GM12878 (cell line): ENCODE data around the gene BRD3. TPM values are rescaled to one million over a fixed set of nuclear protein-coding genes. Genes with fewer than 3 reads are reported as not detected.
"Not testable (repeated sequence)": the region's sequence is repeated elsewhere in the genome, so short reads cannot be mapped to it uniquely, and the experiment has no call there.

ENCODE experiments used
- ATAC-seq: fragments of 200-7000 bp; cut with Tn5 transposase; 3 replicates; pipeline ENCODE4 v1.9.1; 2020; ENCODE audit warnings: mild to moderate bottlenecking, moderate library complexity
- BruUV-seq: library from RNA; stranded (reverse); fragments of 400-500 nt; replicated peaks from 2 replicates; lab custom pipeline; 2021; lab: Mats Ljungman, UMichigan
- CTCF ChIA-PET: fragments of 300-600 bp; sonication (Branson Sonifier 250); formaldehyde crosslinking; extraction: SDS; loops from one replicate; lab custom pipeline; 2021; ENCODE audit warnings: inconsistent platforms; lab: Yijun Ruan, JAX
- POLR2A ChIA-PET: fragments of 350-600 bp; formaldehyde crosslinking; extraction: SDS; loops from one replicate; lab custom pipeline; 2021; ENCODE audit warnings: inconsistent platforms; lab: Charles Lee
- RAD21 ChIA-PET: fragments of 300-600 bp; sonication (Branson Sonifier 250); formaldehyde crosslinking; loops from one replicate; lab custom pipeline; 2023; ENCODE audit warnings: antibody characterized with exemption; ENCODE audit not compliant: unreplicated experiment; lab: Charles Lee
- SMC1A ChIA-PET: fragments of 300-600 bp; sonication (Branson Sonifier 250); formaldehyde crosslinking; loops from one replicate; lab custom pipeline; 2023; ENCODE audit not compliant: unreplicated experiment, uncharacterized antibody; lab: Charles Lee
- DNase-seq: peaks from one replicate; pipeline ENCODE4 v3.0.0-alpha.2; 2011; ENCODE audit warnings: low read depth, low spot score
- FAIRE-seq: peaks from 3 replicates; lab custom pipeline; 2011; peaks lifted over from hg19 to GRCh38; lab: Jason Lieb, UNC
- H2AFZ ChIP-seq: 2 replicates; pipeline ENCODE4 v1.6.0; 2011; ENCODE audit warnings: low read depth, low read length, control low read depth; ENCODE audit not compliant: control insufficient read depth
- H3K27ac ChIP-seq: 2 replicates; pipeline ENCODE4 v1.5.1; 2011; ENCODE audit warnings: control low read depth; ENCODE audit not compliant: control insufficient read depth, insufficient read depth
- H3K27me3 ChIP-seq, 2 experiments: replicated peaks in 1 of 2; 2 replicates each; pipeline versions ENCODE4 v1.6.0 to v1.6.1; 2011; ENCODE audit warnings: low read length in 1 of 2; ENCODE audit not compliant: control insufficient read depth in 2 of 2, insufficient read depth in 2 of 2
- H3K36me3 ChIP-seq, 2 experiments: 2 replicates each; pipeline ENCODE4 v1.5.1; 2011; ENCODE audit warnings: low read length in 1 of 2; ENCODE audit not compliant: control insufficient read depth in 2 of 2, insufficient read depth in 2 of 2
- H3K4me1 ChIP-seq: 2 replicates; pipeline ENCODE4 v1.6.1; 2011; ENCODE audit warnings: mild to moderate bottlenecking, low read length, moderate library complexity, mixed read lengths; ENCODE audit not compliant: control insufficient read depth, insufficient read depth
- H3K4me2 ChIP-seq: 2 replicates; pipeline ENCODE4 v1.6.0; 2011; ENCODE audit warnings: control low read depth; ENCODE audit not compliant: control insufficient read depth, insufficient read depth
- H3K4me3 ChIP-seq: fragments of 200-600 bp; sonication (generic); 2 replicates; pipeline ENCODE4 v1.5.1; 2016
- H3K79me2 ChIP-seq: 2 replicates; pipeline ENCODE4 v1.6.0; 2011; ENCODE audit warnings: low read length; ENCODE audit not compliant: control insufficient read depth, insufficient read depth
- H3K9ac ChIP-seq: 2 replicates; pipeline ENCODE4 v1.8.0; 2011; ENCODE audit warnings: low read length, control low read depth, mixed read lengths; ENCODE audit not compliant: control insufficient read depth, insufficient read depth
- H3K9me3 ChIP-seq: replicated peaks from 3 replicates; pipeline ENCODE4 v1.5.1; 2011; ENCODE audit warnings: mild to moderate bottlenecking, low read length; ENCODE audit not compliant: control insufficient read depth, insufficient read depth
- H4K20me1 ChIP-seq: 2 replicates; pipeline ENCODE4 v1.6.0; 2011; ENCODE audit not compliant: control insufficient read depth, insufficient read depth
- BHLHE40 ChIP-seq, 2 experiments: fragments of 450-650 bp in 1 of 2; IDR thresholded peaks; 2 replicates each; pipeline ENCODE4 v1.6.1; 2011 to 2017; ENCODE audit warnings: low read depth in 2 of 2, borderline replicate concordance in 1 of 2, improper control_type of control experiment in 1 of 2, low read length in 1 of 2, mild to moderate bottlenecking in 1 of 2
- RBBP5 ChIP-seq: fragments of 200-600 bp; sonication (generic); conservative IDR thresholded peaks from 2 replicates; pipeline ENCODE4 v1.6.1; 2016
- WGBS: methylation state at CpG from one replicate; pipeline ENCODE4 v1.1.6; 2016; ENCODE audit warnings: low lambda C conversion rate; ENCODE audit not compliant: insufficient replicate concordance, insufficient coverage; ENCODE audit errors: missing lambda C conversion rate; 5-methylcytosine and 5-hydroxymethylcytosine counted together
- in situ Hi-C: fragments of 300-500 bp; cut with MboI; formaldehyde crosslinking; loops from 9 replicates; pipeline ENCODE4 v1.14.3; 2018; ENCODE audit warnings: mixed read lengths
- intact Hi-C: fragments of 100-400 bp; cut with micrococcal nuclease; formaldehyde crosslinking; loops from one replicate; pipeline ENCODE4 v1.14.2; 2022; ENCODE audit not compliant: unreplicated experiment
- polyA plus RNA-seq, 11 experiments: library from polyadenylated mRNA; depleted of rRNA in 4 of 11; unstranded in 6 of 11; stranded (reverse) in 5 of 11; fragments of >200 nt; fragmentation: Nextera tagmentation in 4 of 11; fragmentation: Illumina TruSeq in 1 of 11; extraction: Ambion mirVana in 4 of 11; extraction: Trizol in 1 of 11; gene quantifications; 1 replicate in 1 of 11; 2 replicates in 10 of 11; pipeline versions ENCODE4 v1.2.1 to v1.2.3, GENCODE V29; 2011 to 2016; ENCODE audit warnings: inconsistent platforms in 2 of 11, missing spikeins in 2 of 11, low read depth in 1 of 11
- total RNA-seq, 4 experiments: library from RNA; depleted of rRNA in 3 of 4; stranded (reverse); fragments of >200 nt in 3 of 4; fragmentation: Illumina TruSeq in 1 of 4; extraction: Trizol in 1 of 4; gene quantifications; 2 replicates each; pipeline versions ENCODE4 v1.2.1 to v1.2.3, GENCODE V29; 2013 to 2021

Gene BRD3
- total and polyA plus RNA-seq, 10 of the 15 experiments (the other 5 are each of a cell fraction or from before 2014, with no cell fraction given), result 0.53 to 20.8 (median 4.8) TPM

DNA sequence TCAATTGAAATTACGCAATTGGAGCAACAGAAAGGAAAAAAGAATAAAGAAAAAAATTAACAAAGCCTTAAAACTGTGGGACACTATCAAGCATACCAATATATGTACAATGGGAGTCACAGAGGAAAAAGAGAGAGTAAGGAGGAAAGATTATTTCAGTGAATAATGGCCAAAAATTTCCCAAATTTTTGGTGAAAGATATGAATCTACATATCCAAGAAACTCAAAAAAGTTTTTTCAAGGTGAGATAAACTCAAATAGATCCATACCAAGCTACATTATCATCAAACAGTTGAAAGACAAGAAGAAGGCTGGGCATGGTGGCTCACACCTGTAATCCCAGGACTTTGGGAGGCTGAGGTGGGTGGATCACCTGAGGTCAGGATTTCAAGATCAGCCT is 8.8 kb upstream of the BRD3 start:
- FAIRE-seq (no peak), ATAC-seq (no peak), DNase-seq (no peak)
- no peaks in the 10 kb centered on the region for H3K27me3 ChIP-seq
- in situ Hi-C loops, result no loop called here
- no peak overlapping the region for H3K27ac ChIP-seq
- TF ChIP-seq RBBP5 (no peak), BHLHE40 (IDR thresholded peaks at IDR 0.05; ENCODE audit: borderline replicate concordance in 1 of 2, low read depth in 2 of 2, low read length in 1 of 2) (no peak)
- no peaks in the 10 kb centered on the region for H3K4me1 ChIP-seq
- H3K79me2 ChIP-seq, result no peaks in the 10 kb centered on the region
- ChIA-PET CTCF (no interaction called here), POLR2A (no interaction called here), RAD21 (no interaction called here), SMC1A (no interaction called here)
- H3K4me3 ChIP-seq, result no peak overlapping the region
- H2AFZ ChIP-seq, result no peak overlapping the region
- no peak overlapping the region for H3K9ac ChIP-seq
- no peaks in the 10 kb centered on the region for H3K36me3 ChIP-seq
- intact Hi-C loops, result no loop called here
- no TSS peak for BruUV-seq
- no peaks in the 10 kb centered on the region for H4K20me1 ChIP-seq
- H3K4me2 ChIP-seq, result no peak overlapping the region
- 0% methylated on average over 1 of the region's 1 CpG for WGBS
- H3K9me3 ChIP-seq, result no peaks in the 10 kb centered on the region; the same call in 2 of the 3 replicates

DNA sequence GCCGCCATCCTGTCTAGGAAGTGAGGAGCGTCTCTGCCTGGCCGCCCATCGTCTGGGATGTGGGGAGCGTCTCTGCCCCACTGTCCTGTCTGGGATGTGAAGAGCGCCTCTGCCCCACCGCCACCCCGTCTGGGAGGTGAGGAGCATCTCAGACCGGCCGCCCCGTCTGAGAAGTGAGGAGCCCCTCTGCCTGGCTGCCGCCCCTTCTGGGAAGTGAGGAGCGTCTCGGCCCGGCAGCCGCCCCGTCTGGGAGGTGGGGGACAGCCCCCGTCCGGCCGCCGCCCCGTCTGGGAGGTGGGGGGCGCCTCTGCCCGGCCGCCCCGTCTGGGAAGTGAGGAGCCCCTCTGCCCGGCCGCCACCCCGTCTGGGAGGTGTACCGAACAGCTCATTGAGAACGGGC is 7.9 kb upstream of the BRD3 start:
- in situ Hi-C loops, result not testable (repeated sequence)

More for the DNA sequence above, 7.9 kb upstream of the BRD3 start:
- ATAC-seq, H3K4me1 ChIP-seq, RAD21 ChIA-PET, CTCF ChIA-PET, H3K27ac ChIP-seq, H3K79me2 ChIP-seq, H4K20me1 ChIP-seq, FAIRE-seq, H2AFZ ChIP-seq, BruUV-seq, POLR2A ChIA-PET, DNase-seq, intact Hi-C loops, H3K4me2 ChIP-seq, H3K9me3 ChIP-seq, H3K9ac ChIP-seq, SMC1A ChIA-PET, H3K36me3 ChIP-seq, H3K4me3 ChIP-seq, H3K27me3 ChIP-seq: not testable (repeated sequence)
- 69% methylated on average over 23 of the region's 31 CpGs for WGBS
